AG09319 (cell line): ENCODE measurements around the gene TRPM4.
"Not testable (repeated sequence)": the region's sequence is repeated elsewhere in the genome, so short reads cannot be mapped to it uniquely, and the experiment has no call there.

Experiments used
- DNase-seq: peaks from one replicate; pipeline ENCODE4 v3.0.0-alpha.2; 2010; ENCODE audit warnings: low read depth; ENCODE audit errors: extremely low read depth
- TF ChIP-seq, protein P1 (sequence below): IDR thresholded peaks from 2 replicates; pipeline ENCODE4 v1.5.1; 2011; ENCODE audit warnings: low read depth, mild to moderate bottlenecking, inconsistent platforms, low read length, moderate library complexity

TRPM4 gene

DNA sequence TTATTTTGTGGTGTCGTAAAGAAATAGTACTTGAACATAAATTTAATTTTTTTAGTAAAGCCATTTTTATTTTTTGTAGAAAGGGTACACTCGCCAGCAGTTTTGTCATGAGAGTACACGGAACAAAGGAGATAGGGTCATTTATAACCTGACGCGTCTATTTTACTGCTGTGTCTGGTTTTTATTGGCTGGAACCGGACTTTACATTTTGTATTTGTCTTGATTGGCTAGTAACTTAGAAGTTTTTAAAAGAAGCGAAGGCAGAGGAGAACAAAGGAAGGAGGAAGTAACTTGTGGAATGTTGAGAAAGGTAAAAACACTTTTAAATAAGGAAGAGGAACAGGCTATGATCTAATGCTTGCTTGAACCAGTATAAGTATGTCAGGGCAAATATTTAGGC is 43.5 kb downstream of the TRPM4 start:
- TF ChIP-seq, protein P1, sequence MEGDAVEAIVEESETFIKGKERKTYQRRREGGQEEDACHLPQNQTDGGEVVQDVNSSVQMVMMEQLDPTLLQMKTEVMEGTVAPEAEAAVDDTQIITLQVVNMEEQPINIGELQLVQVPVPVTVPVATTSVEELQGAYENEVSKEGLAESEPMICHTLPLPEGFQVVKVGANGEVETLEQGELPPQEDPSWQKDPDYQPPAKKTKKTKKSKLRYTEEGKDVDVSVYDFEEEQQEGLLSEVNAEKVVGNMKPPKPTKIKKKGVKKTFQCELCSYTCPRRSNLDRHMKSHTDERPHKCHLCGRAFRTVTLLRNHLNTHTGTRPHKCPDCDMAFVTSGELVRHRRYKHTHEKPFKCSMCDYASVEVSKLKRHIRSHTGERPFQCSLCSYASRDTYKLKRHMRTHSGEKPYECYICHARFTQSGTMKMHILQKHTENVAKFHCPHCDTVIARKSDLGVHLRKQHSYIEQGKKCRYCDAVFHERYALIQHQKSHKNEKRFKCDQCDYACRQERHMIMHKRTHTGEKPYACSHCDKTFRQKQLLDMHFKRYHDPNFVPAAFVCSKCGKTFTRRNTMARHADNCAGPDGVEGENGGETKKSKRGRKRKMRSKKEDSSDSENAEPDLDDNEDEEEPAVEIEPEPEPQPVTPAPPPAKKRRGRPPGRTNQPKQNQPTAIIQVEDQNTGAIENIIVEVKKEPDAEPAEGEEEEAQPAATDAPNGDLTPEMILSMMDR, result no peak
- no peak for DNase-seq

DNA sequence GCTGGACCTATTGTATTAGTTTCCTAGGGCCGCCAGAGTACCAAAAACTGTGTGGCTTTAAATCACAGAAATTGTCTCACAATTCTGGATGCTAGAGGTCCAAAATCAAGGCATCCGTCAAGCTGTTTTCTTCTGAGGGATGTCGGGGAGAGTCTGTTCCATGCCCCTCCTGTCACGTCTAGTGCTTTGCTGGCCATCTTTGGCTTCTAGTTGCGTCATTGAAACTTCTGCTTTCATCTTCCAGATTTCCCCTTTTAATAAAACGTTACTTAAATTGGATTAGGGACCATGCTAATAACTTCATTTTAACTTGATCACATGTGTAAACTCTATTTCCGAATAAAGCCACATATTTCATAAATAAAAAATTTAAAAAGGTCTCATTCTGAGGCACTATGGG is 47.5 kb downstream of the TRPM4 start:
- no peak for DNase-seq
- TF ChIP-seq, protein P1, result no peak

DNA sequence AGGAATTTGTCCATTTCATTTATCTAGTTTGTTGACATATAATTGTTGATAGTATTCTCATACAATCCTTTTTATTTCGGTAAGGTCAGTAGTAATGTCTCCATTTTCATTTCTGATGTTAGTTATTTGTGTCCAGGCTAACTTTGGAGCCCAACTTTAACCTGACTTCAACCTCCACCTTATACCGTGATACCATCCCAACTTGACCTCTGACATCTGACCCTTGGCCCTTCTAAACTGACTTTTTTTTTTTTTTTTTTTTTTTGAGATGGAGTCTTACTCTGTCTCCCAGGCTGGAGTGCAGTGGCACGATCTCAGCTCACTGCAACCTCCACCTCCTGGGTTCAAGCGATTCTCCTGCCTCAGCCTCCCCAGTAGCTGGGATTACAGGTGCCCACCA is 51.9 kb downstream of the TRPM4 start:
- DNase-seq, result not testable (repeated sequence)

DNA sequence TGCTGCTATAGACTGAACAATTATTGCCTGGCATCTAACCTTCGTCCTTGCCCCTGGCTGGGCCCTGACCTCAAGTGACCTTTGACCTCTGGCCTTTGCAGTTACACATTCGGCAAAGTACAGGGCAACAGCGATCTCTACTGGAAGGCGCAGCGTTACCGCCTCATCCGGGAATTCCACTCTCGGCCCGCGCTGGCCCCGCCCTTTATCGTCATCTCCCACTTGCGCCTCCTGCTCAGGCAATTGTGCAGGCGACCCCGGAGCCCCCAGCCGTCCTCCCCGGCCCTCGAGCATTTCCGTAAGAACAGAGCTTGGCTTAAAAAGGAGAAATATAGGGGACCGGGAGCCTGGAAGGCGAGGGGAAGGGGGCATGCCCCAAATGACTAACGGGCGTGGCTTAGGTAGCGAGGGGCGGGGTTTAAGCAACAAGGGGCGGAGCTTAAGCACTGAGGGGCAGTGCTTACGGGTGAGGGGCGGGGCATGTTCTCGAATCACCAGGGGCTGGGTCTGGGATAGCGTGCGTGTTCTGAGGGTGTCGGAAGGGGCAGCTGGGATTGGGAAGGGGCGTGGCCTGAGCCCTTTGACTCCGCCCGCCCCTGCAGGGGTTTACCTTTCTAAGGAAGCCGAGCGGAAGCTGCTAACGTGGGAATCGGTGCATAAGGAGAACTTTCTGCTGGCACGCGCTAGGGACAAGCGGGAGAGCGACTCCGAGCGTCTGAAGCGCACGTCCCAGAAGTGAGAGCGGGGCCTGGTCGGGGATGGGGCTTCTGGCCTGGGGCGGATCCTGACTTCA is 52.7 kb downstream of the TRPM4 start:
- TF ChIP-seq, protein P1, result no peak
- no peak for DNase-seq

DNA sequence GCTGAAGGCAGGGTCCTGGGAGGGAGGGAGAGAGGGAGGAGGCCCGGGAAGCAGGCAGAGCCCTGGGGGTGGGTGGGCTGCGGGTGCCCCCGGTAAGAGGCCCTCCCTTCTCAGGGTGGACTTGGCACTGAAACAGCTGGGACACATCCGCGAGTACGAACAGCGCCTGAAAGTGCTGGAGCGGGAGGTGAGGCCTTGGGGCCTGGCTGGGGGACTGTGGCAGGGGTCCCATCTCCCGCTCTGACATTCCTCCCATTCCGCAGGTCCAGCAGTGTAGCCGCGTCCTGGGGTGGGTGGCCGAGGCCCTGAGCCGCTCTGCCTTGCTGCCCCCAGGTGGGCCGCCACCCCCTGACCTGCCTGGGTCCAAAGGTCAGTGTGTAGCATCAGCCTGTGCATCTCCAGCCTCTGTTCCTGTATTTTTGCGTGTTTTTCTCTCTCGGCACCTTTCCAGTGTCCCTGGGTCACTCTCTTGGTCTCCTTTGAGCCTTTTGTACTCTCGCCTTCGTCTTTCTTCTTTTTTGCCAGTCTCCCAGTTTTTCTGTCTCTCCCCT is 53.4 kb downstream of the TRPM4 start:
- TF ChIP-seq, protein P1, result no peak
- DNase-seq, result no peak

DNA sequence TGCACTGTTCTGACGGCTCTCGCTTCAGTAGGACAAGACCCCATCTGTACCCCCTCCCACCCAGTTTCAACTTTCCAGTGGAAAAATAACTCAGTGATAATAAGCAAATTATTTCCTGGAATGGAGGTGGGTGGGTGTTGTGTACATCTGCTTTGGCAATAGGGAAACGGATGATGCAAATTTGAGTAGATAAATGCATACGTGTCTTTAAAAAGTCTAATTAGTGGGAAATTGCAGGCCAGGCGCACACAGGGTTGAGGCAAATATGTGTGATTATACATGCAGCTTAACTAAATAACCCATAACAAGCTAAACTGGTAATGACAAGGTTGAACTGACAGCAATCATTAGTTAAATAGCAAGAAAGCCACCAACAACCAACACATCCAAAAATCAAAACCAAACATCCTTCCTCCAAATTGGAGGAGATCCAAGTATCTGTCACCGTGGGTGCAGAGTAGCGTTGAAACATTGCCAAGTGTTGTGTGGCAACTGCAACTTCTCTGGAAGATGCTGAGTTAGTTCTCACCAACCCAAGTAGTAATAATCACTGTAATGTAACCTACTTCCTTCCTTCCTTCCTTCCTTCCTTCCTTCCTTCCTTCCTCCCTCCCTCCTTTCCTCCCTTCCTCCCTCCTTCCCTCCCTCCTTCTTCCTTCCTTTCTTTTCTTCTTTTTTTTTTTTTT is 54.6 kb downstream of the TRPM4 start:
- DNase-seq, result no peak
- TF ChIP-seq, protein P1, result no peak

DNA sequence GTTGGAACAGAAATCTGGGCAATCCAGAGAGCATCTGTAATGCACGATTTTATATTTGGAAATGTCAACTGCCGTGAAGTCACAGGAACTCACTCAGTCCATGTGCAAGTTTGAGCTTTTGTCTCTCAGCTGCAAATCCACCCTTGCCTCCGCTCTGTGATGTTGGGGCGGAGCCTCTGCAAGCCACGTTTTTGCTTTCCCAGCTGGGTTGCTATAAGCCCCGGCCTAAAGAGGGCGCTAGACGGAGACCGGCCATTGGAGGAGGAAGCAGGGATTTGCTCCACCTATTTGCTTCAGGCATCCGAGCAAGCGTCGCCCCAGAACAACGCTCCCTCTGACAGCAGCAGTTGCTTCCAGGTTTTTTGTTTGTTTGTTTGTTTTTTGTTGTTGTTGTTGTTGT is 56.2 kb downstream of the TRPM4 start:
- TF ChIP-seq, protein P1, result no peak; the same call in none of the 2 replicates
- DNase-seq, result no peak
